Aorta (tissue), 5 donors: ENCODE measurements around the gene PRKAG2. TPM values are rescaled to one million over a fixed set of nuclear protein-coding genes. Genes with fewer than 3 reads are reported as not detected.

ENCODE experiments used
- ATAC-seq: fragments of 200-7000 bp; cut with Tn5 transposase; one replicate; pipeline ENCODE4 v1.9.1; 2022; ENCODE audit warnings: moderate library complexity; ENCODE audit not compliant: low FRiP score
- DNase-seq, 2 donors: peaks; one replicate each; pipeline ENCODE4 v3.0.0-alpha.2; 2020
- H3K27ac ChIP-seq, 2 donors: one replicate each; pipeline ENCODE4 v1.5.1; 2013; ENCODE audit warnings: low read length in 2 of 2, mild to moderate bottlenecking in 2 of 2, moderate library complexity in 2 of 2, control low read depth in 1 of 2, inconsistent platforms in 1 of 2, low read depth in 1 of 2
- H3K27me3 ChIP-seq, 2 donors: one replicate each; pipeline ENCODE4 v1.6.1; 2013; ENCODE audit warnings: control low read depth in 1 of 2, low read length in 1 of 2, mild to moderate bottlenecking in 1 of 2, moderate library complexity in 1 of 2; ENCODE audit not compliant: insufficient read depth in 2 of 2, control insufficient read depth in 1 of 2
- H3K36me3 ChIP-seq, 2 donors: one replicate each; pipeline ENCODE4 v1.6.1; 2013; ENCODE audit warnings: control low read depth in 1 of 2, low read length in 1 of 2, mild to moderate bottlenecking in 1 of 2; ENCODE audit not compliant: insufficient read depth in 2 of 2, control insufficient read depth in 1 of 2
- H3K4me1 ChIP-seq, 2 donors: one replicate each; pipeline ENCODE4 v1.6.1; 2013; ENCODE audit warnings: low read length in 2 of 2, control low read depth in 1 of 2, mild to moderate bottlenecking in 1 of 2, moderate library complexity in 1 of 2; ENCODE audit not compliant: insufficient read depth in 2 of 2, control insufficient read depth in 1 of 2
- H3K4me3 ChIP-seq, 2 donors: one replicate each; pipeline ENCODE4 v1.5.1; 2013; ENCODE audit warnings: low read length in 2 of 2, control low read depth in 1 of 2, mild to moderate bottlenecking in 1 of 2
- H3K9me3 ChIP-seq: one replicate; pipeline ENCODE4 v1.6.1; 2013; ENCODE audit warnings: mild to moderate bottlenecking, low read length; ENCODE audit not compliant: control insufficient read depth
- WGBS, 2 donors: extraction: QIAGEN DNeasy Blood & Tissue Kit; methylation state at CpG; one replicate each; pipeline ENCODE4 v1.1.7; 2013; 5-methylcytosine and 5-hydroxymethylcytosine counted together
- intact Hi-C, 2 donors: fragments of 100-400 bp; cut with DNase I; formaldehyde crosslinking; loops; one replicate each; pipeline versions ENCODE4 v1.14.2 to v1.15.0; 2022
- polyA plus RNA-seq, 2 donors: library from polyadenylated mRNA; stranded (reverse); fragments of 200-250 nt; gene quantifications; one replicate each; pipeline ENCODE4 v1.2.3, GENCODE V29; 2013
- total RNA-seq, 2 donors: library from RNA; stranded (reverse); fragmentation: NEBNext Ultra II Directional; extraction: Animal tissue kit (Norgen Biotek cat#: 25700); gene quantifications; one replicate each; pipeline ENCODE4 v1.2.1, GENCODE V29; 2021
- donor health status: healthy with polysubstance abuse.
- donor health status: Bipolar disorder and iron deficiency.
- donor health status: DM: no; HTN: no; CAD: no.
- donor health status: DM: no; HTN: no; CAD: no.
- donor health status: DM: yes; HTN: yes; CAD: no.

The PRKAG2 gene
- total and polyA plus RNA-seq, 4 donors = 34.0 to 69.9 (median 52.6) TPM

DNA sequence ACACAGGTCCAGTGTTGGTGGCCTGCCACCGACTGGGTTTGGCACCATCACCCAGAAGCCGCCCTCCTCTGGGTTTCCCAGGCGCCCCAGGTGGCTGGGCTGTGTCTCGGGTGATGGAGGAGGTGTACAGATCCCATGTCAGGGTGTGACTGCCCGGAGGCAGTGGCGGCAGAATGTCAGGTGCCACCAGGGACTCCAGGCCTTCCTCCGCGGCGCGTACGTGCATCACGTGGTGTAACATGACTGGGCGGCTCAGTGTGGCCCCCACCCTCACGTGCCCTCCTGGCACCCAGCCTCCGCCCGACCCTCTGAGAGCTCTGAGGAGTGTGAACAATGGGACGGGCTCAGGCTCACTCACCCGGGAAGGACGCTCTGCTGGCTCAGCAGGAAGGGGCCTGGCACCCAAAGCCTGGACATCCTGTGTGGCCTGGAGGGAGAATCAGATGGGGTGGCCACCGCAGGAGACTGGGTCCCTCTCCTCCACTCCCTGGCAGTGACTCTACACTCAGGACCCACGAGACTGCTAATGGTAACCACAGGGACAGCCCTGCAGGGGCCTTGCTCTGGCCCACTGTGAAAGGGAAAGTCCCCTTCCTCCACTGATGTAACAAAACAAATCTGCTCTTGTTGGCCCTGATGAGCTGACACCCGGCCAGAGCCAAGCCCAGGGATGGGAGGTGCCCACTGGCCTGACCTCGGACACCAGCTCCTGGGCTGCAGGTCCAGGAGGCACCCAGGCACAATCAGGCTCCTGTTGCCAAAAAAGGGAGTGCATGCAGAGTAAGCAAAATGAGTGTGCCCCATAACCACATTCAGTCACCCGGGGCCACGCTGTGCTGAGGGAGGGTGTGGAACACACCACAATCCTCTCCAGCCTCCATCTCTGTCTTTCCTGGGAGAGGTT, 164.8 kb downstream of the PRKAG2 start:
- peak; percentile 34 for ATAC-seq
- H3K27ac ChIP-seq = no peak overlapping the region
- intact Hi-C loops = no loop called here
- H3K4me3 ChIP-seq = no peak overlapping the region
- no peaks in the 10 kb centered on the region for H3K9me3 ChIP-seq
- no peaks in the 10 kb centered on the region for H3K27me3 ChIP-seq
- no peaks in the 10 kb centered on the region for H3K36me3 ChIP-seq
- WGBS, 2 donors = 66 to 71% methylated on average over 25 of the region's 25 CpGs
- no peak for DNase-seq
- no peaks in the 10 kb centered on the region for H3K4me1 ChIP-seq

DNA sequence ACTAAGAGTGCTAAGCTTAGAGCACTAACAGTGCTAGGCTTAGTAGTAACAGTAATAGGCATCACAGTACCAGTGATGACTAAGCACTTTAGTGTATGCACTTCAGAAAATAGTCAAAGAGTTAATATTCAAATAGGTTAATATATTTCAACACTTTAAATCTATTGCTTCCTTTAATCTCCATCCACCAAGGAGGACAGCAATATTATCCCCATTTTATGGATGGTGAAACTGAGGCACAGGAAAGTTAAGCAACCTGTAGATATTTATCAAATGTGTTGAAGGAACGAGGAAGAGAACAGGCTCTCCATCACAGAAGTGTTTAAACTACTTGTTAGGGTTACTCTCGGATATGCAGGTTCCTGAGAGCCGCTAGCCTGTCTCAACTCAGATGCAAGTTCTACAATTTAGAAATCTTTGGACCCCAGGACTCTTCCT, 165.5 kb downstream of the PRKAG2 start:
- ATAC-seq (no peak), DNase-seq (no peak)
- 95 to 98% methylated on average over 3 of the region's 3 CpGs for WGBS, 2 donors
- no peak overlapping the region for H3K27ac ChIP-seq
- no peaks in the 10 kb centered on the region for H3K27me3 ChIP-seq
- intact Hi-C loops = no loop called here
- H3K4me1 ChIP-seq = no peaks in the 10 kb centered on the region
- no peaks in the 10 kb centered on the region for H3K9me3 ChIP-seq
- no peak overlapping the region for H3K4me3 ChIP-seq
- H3K36me3 ChIP-seq = no peaks in the 10 kb centered on the region

DNA sequence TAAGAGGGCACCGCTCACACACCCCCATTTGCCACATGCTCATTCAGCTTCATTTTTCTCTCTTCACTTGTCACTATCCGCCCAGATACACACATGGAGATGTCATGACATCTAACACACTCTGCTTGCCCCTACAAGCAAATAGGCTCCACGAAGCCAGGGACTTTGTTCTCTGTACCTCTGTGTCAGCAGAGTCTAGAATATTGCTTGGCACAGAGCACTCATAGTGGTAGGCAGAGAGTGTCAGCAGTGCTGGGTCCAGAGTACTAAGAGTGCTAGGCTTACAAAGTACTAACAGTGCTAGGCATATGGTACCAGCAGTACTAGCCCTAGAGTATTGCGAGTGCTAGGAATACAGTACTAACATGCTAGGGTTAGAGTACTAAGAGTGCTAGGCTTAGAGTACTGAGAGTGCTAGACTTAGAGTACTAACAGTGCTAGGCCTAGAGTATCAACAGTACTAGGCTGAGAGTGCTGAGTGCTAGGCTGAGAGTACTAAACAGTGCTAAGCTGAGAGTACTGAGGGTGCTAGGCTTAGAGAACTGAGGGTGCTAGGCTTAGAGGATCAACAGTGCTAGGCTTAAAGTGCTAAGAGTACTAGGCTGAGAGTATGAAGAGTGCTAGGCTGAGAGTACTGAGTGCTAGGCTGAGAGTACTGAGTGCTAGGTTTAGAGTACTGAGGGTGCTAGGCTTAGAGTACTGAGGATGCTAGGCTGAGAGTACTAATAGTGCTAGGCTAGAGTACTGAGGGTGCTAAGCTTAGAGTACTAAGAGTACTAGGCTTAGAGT, 166.1 kb downstream of the PRKAG2 start:
- Histone ChIP-seq H3K9me3 (no peaks in the 10 kb centered on the region), H3K36me3 (no peaks in the 10 kb centered on the region), H3K4me1 (no peaks in the 10 kb centered on the region), H3K27me3 (no peaks in the 10 kb centered on the region), H3K27ac (no peak overlapping the region), H3K4me3 (no peak overlapping the region)
- intact Hi-C loops = no loop called here
- no peak for ATAC-seq
- 97 to 98% methylated on average over 4 of the region's 4 CpGs for WGBS, 2 donors
- DNase-seq = no peak

DNA sequence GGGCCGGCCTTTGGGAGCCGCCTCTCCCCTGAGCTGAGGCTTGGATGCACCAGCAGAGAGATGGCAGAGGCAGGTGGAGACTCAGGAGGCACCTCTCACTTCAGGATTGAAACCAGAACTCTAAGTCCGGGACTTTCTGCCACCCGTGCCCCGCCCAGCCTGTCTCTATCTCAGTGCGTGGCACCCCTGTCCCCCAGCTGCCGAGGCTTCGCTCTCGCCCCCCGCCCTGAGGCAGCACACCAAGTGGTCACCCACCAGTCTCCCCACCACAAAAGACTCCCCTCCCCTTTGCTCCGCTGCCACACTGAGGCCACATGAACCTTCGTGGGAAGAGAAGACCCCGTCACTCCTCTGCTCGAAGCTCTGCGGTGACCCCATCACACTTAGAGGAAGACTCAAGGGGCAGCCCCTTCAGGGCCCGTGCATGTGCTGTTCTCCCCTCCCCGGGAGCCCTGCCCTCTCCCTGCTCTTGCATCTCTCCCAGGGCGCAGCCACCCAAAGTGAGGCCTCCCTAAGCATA, 166.7 kb downstream of the PRKAG2 start:
- Histone ChIP-seq H3K4me3 (no peak overlapping the region), H3K36me3 (no peaks in the 10 kb centered on the region), H3K27me3 (no peaks in the 10 kb centered on the region), H3K27ac (no peak overlapping the region), H3K9me3 (no peaks in the 10 kb centered on the region), H3K4me1 (no peaks in the 10 kb centered on the region)
- DNase-seq = no peak
- no peak for ATAC-seq
- intact Hi-C loops = no loop called here
- 95 to 96% methylated on average over 18 of the region's 18 CpGs for WGBS, 2 donors

DNA sequence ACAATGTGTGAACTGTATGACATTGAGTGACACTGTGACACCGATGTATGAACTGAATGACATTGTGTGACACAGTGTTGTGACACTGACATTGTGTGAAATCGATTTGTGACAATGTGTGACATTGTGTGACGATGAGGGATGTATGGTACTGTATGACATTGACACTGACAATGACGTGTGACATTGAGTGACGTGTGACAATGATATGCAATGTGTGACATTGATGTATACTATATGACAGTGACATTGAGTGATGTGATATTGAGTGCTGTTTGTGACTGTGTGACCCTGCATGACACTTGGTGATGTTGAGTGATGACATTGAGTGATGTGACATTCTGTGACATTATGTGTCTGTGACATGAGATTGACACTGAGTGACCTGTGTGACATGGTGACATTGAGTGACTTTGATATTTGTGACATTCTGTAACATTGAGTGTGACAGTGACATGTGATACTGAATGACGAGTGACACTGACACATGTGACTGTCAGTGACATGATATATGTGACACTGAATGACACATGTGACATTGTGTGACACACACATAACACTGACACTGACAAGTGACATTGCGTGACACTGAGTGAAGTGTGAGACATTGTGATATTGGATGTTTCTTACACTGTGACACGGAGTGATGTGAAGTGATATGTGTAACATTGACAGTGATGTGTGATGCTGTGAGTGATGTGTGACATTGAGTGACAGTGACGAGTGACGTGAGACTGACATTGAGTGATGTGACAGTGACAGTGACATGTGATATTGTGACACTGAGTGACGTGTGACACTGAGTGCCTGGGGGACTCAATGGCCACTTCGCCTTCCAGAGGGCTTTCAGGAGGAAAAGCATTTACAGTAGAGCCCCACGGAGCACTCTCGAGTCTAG, 167.5 kb downstream of the PRKAG2 start:
- Histone ChIP-seq H3K27ac (no peak overlapping the region), H3K27me3 (no peaks in the 10 kb centered on the region), H3K4me1 (no peaks in the 10 kb centered on the region), H3K9me3 (no peaks in the 10 kb centered on the region), H3K4me3 (no peak overlapping the region), H3K36me3 (no peaks in the 10 kb centered on the region)
- WGBS, 2 donors = 96 to 97% methylated on average over 14 of the region's 14 CpGs
- DNase-seq (no peak), ATAC-seq (no peak)
- intact Hi-C loops = loop anchor here (5.0 kb wide), 1 partner anchor 82 kb away; no protein-coding TSS in a partner anchor

DNA sequence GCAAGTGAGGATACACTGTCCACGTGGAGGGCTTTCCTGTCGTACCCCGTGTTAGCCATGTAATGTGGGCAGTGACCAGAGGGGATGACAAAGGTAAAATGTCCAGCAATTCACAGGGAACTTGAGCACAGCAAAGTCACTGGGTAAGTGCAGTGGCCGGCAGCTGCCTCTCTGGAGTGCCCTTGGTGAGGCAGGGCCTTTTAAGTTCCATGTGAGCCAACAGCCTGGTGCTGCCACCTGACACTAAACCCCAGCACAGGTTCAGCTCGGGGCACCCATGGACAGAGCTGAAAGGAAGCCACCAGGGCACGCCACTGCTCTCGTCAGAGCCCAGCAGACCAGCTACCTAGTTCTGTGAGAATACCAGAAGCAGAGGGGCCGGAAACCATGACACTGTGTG, 168.3 kb downstream of the PRKAG2 start:
- DNase-seq (no peak), ATAC-seq (no peak)
- H3K27me3 ChIP-seq = no peaks in the 10 kb centered on the region
- no peaks in the 10 kb centered on the region for H3K4me1 ChIP-seq
- WGBS, 2 donors = 84 to 95% methylated on average over 8 of the region's 8 CpGs
- intact Hi-C loops = loop anchor here (5.0 kb wide), 1 partner anchor 81 kb away; no protein-coding TSS in a partner anchor
- H3K4me3 ChIP-seq = no peak overlapping the region
- H3K36me3 ChIP-seq = no peaks in the 10 kb centered on the region
- no peaks in the 10 kb centered on the region for H3K9me3 ChIP-seq
- no peak overlapping the region for H3K27ac ChIP-seq

DNA sequence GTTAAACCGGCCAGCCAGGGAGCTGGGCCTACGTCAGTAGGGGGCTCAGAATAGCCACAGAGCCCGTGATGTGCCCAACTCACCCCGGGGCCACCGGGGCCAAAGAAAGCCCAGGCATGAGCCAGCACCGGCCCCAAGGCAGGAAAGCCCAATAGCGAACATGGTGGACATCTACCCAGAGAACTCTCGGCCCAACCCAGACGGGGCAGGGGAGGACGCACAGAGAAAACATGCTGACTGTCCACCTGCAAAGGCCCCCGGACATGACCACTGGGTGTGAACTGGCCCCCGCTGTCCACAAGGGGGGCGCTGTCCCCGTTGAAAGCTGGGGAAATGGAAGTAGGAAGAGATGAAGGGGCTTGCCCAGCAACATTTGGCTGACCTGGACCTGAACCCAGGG, 169.2 kb downstream of the PRKAG2 start:
- intact Hi-C loops = loop anchor here (5.0 kb wide), 1 partner anchor 80 kb away; no protein-coding TSS in a partner anchor
- Histone ChIP-seq H3K4me1 (no peaks in the 10 kb centered on the region), H3K9me3 (no peaks in the 10 kb centered on the region), H3K27ac (no peak overlapping the region), H3K36me3 (no peaks in the 10 kb centered on the region), H3K4me3 (no peak overlapping the region), H3K27me3 (no peaks in the 10 kb centered on the region)
- DNase-seq = no peak
- WGBS, 2 donors = 92 to 93% methylated on average over 14 of the region's 14 CpGs
- no peak for ATAC-seq

GRCh38 chr7:151707105-151707469, 169.8 kb downstream of the PRKAG2 start:
- H3K9me3 ChIP-seq = no peaks in the 10 kb centered on the region

More at GRCh38 chr7:151707105-151707469, 169.8 kb downstream of the PRKAG2 start:
- 94 to 95% methylated on average over 8 of the region's 8 CpGs for WGBS, 2 donors
- DNase-seq (no peak), ATAC-seq (no peak)
- Histone ChIP-seq H3K27me3 (no peaks in the 10 kb centered on the region), H3K4me3 (no peak overlapping the region), H3K4me1 (no peaks in the 10 kb centered on the region), H3K27ac (no peak overlapping the region), H3K36me3 (no peaks in the 10 kb centered on the region)
- intact Hi-C loops = loop anchor here (5.0 kb wide), 1 partner anchor 80 kb away; no protein-coding TSS in a partner anchor
